ENCODE measurements around the gene EEPD1. TPM values are rescaled to one million over a fixed set of nuclear protein-coding genes. Genes with fewer than 3 reads are reported as not detected.
A peak's percentile ranks its signal among the peaks of the same experiment; 100 is the strongest.

Gene EEPD1
- total RNA-seq, 2 donors from 2014 or later, result 21.9 to 30.1 TPM

DNA sequence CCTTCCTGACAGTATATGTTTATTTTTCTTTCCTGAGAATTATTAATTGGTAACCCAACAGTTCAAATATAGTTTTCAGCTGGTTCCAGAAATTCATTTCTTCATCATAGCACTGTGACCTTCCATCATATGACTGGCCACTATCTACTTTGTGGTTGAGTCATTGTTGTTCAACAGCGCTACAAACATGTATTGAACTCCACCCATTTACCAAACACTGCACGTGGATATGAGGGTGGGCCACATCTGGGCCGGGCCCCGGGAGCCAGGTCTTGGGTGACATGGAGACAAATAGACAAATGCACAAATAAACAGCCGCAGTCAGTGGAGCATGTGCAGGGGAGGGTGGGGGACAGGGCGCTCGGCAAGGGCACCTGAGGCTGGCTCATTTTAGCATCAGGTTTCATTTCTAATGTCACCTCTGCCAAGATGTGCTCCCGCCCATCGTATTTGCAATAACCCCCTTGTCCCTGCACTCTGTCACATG lies 24.0 kb upstream of the EEPD1 start:
- WGBS, result 12% methylated on average over 9 of the region's 9 CpGs
- no peaks in the 10 kb centered on the region for H3K9me3 ChIP-seq
- peak overlapping the region; percentile 28 to 67 for H3K27ac ChIP-seq
- no peaks in the 10 kb centered on the region for H3K27me3 ChIP-seq (replicated peaks; ENCODE audit: insufficient read depth)
- H3K36me3 ChIP-seq, result no peaks in the 10 kb centered on the region
- no peak overlapping the region for H3K4me3 ChIP-seq
- DNase-seq (ENCODE audit: low spot score), result peak; percentile 43
- intact Hi-C loops (cut with DNase I), result loop anchor here (1.0 kb wide), 1 partner anchor 23 kb away; no protein-coding TSS in a partner anchor
- TF ChIP-seq, protein P1, sequence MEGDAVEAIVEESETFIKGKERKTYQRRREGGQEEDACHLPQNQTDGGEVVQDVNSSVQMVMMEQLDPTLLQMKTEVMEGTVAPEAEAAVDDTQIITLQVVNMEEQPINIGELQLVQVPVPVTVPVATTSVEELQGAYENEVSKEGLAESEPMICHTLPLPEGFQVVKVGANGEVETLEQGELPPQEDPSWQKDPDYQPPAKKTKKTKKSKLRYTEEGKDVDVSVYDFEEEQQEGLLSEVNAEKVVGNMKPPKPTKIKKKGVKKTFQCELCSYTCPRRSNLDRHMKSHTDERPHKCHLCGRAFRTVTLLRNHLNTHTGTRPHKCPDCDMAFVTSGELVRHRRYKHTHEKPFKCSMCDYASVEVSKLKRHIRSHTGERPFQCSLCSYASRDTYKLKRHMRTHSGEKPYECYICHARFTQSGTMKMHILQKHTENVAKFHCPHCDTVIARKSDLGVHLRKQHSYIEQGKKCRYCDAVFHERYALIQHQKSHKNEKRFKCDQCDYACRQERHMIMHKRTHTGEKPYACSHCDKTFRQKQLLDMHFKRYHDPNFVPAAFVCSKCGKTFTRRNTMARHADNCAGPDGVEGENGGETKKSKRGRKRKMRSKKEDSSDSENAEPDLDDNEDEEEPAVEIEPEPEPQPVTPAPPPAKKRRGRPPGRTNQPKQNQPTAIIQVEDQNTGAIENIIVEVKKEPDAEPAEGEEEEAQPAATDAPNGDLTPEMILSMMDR (IDR thresholded peaks at IDR 0.05), result no peak
- TF ChIP-seq POLR2A (IDR thresholded peaks at IDR 0.05) (no peak), POLR2AphosphoS5 (IDR thresholded peaks at IDR 0.05) (no peak)
- no peaks in the 10 kb centered on the region for H3K4me1 ChIP-seq (replicated peaks)

- TF ChIP-seq POLR2A (IDR thresholded peaks at IDR 0.05), result no peak
- TF ChIP-seq POLR2AphosphoS5 (IDR thresholded peaks at IDR 0.05), result no peak
- TF ChIP-seq, protein P1 (IDR thresholded peaks at IDR 0.05), result no peak
- intact Hi-C loops (cut with DNase I), result no loop called here
- no peak for DNase-seq (ENCODE audit: low spot score)
- no peak overlapping the region for H3K27ac ChIP-seq
- no peaks in the 10 kb centered on the region for H3K36me3 ChIP-seq
- 85% methylated on average over 7 of the region's 7 CpGs for WGBS
- H3K4me1 ChIP-seq (replicated peaks), result no peaks in the 10 kb centered on the region
- H3K27me3 ChIP-seq (replicated peaks; ENCODE audit: insufficient read depth), result no peaks in the 10 kb centered on the region
- H3K4me3 ChIP-seq, result no peak overlapping the region
- H3K9me3 ChIP-seq, result no peaks in the 10 kb centered on the region
Observed at GRCh38 chr7:36130236-36130945, 22.7 kb upstream of the EEPD1 start.

- Histone ChIP-seq H3K4me1 (replicated peaks) (no peaks in the 10 kb centered on the region), H3K27ac (no peak overlapping the region), H3K9me3 (no peaks in the 10 kb centered on the region), H3K4me3 (no peak overlapping the region), H3K27me3 (replicated peaks; ENCODE audit: insufficient read depth) (no peaks in the 10 kb centered on the region), H3K36me3 (no peaks in the 10 kb centered on the region)
- DNase-seq (ENCODE audit: low spot score), result no peak
- 81% methylated on average over 4 of the region's 4 CpGs for WGBS
- TF ChIP-seq, protein P1 (IDR thresholded peaks at IDR 0.05), result no peak
- TF ChIP-seq POLR2AphosphoS5 (IDR thresholded peaks at IDR 0.05), result no peak
- TF ChIP-seq POLR2A (IDR thresholded peaks at IDR 0.05), result no peak
- intact Hi-C loops (cut with DNase I), result no loop called here
Observed at GRCh38 chr7:36131026-36131425, 22.0 kb upstream of the EEPD1 start.

DNA sequence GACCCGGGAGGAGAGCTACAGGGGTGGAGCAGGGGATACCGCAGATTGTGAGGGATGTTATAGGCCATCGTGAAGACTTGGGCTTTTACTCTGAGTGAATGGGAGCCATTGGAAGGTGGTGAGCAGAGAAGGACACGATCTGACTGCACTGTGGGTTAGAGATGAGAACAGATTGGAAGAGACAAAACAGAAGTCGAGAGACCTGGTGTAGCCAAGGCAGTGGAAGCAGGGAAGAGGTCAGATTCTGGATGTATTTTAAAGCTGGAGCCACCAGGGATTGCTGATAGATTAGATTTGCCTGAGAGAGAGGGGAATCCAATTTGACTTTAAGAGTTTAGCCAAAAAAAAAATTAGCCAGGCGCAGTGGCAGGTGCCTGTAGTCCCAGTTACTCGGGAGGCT lies 21.6 kb upstream of the EEPD1 start:
- Histone ChIP-seq H3K4me3 (no peak overlapping the region), H3K36me3 (no peaks in the 10 kb centered on the region), H3K27me3 (replicated peaks; ENCODE audit: insufficient read depth) (no peaks in the 10 kb centered on the region), H3K9me3 (no peaks in the 10 kb centered on the region), H3K27ac (no peak overlapping the region), H3K4me1 (replicated peaks) (no peaks in the 10 kb centered on the region)
- 92% methylated on average over 7 of the region's 7 CpGs for WGBS
- no peak for TF ChIP-seq POLR2A (IDR thresholded peaks at IDR 0.05)
- TF ChIP-seq, protein P1 (IDR thresholded peaks at IDR 0.05), result no peak
- no peak for TF ChIP-seq POLR2AphosphoS5 (IDR thresholded peaks at IDR 0.05)
- intact Hi-C loops (cut with DNase I), result no loop called here
- DNase-seq (ENCODE audit: low spot score), result no peak

GRCh38 chr7:36132012-36132411 lies 21.0 kb upstream of the EEPD1 start:
- TF ChIP-seq, protein P1 (IDR thresholded peaks at IDR 0.05), result no peak
- TF ChIP-seq POLR2AphosphoS5 (IDR thresholded peaks at IDR 0.05) (no peak), POLR2A (IDR thresholded peaks at IDR 0.05) (no peak)
- H3K9me3 ChIP-seq, result no peaks in the 10 kb centered on the region
- no peak overlapping the region for H3K27ac ChIP-seq
- H3K36me3 ChIP-seq, result no peaks in the 10 kb centered on the region
- intact Hi-C loops (cut with DNase I), result no loop called here
- H3K27me3 ChIP-seq (replicated peaks; ENCODE audit: insufficient read depth), result no peaks in the 10 kb centered on the region
- H3K4me1 ChIP-seq (replicated peaks), result no peaks in the 10 kb centered on the region
- no peak for DNase-seq (ENCODE audit: low spot score)
- WGBS, result 88% methylated on average over 8 of the region's 8 CpGs
- no peak overlapping the region for H3K4me3 ChIP-seq
